Measurements from ENCODE around the gene GPR107.

The GPR107 gene

GRCh38 chr9:130058887-130059286, 5.2 kb downstream of the GPR107 start:
- no peak for DNase-seq

GRCh38 chr9:130060296-130060695, 6.6 kb downstream of the GPR107 start:
- no peak for DNase-seq

- no peak for DNase-seq
Observed at GRCh38 chr9:130062750-130063149, 9.0 kb downstream of the GPR107 start.

- DNase-seq = no peak
Observed at GRCh38 chr9:130064621-130065020, 10.9 kb downstream of the GPR107 start.

- no peak for DNase-seq
Observed at GRCh38 chr9:130069048-130069447, 15.3 kb downstream of the GPR107 start.

- DNase-seq = no peak
Observed at GRCh38 chr9:130072515-130073235, 19.0 kb downstream of the GPR107 start.

GRCh38 chr9:130073373-130073772, 19.7 kb downstream of the GPR107 start:
- no peak for DNase-seq

GRCh38 chr9:130078547-130078946, 24.8 kb downstream of the GPR107 start:
- no peak for DNase-seq

- no peak for DNase-seq
Observed at GRCh38 chr9:130084337-130084736, 30.6 kb downstream of the GPR107 start.

- DNase-seq = no peak
Observed at GRCh38 chr9:130088051-130088450, 34.3 kb downstream of the GPR107 start.

- DNase-seq = no peak
Observed at GRCh38 chr9:130089141-130089540, 35.4 kb downstream of the GPR107 start.

GRCh38 chr9:130090915-130091314, 37.2 kb downstream of the GPR107 start:
- no peak for DNase-seq

- no peak for DNase-seq
Observed at GRCh38 chr9:130092910-130093309, 39.2 kb downstream of the GPR107 start.

GRCh38 chr9:130095872-130096271, 42.2 kb downstream of the GPR107 start:
- DNase-seq = no peak

GRCh38 chr9:130100681-130101080, 47.0 kb downstream of the GPR107 start:
- no peak for DNase-seq

GRCh38 chr9:130101915-130102314, 48.2 kb downstream of the GPR107 start:
- no peak for DNase-seq

GRCh38 chr9:130104491-130105193, 50.9 kb downstream of the GPR107 start:
- no peak for DNase-seq

GRCh38 chr9:130106860-130107233, 53.1 kb downstream of the GPR107 start:
- DNase-seq = no peak

- peak; percentile 58 for DNase-seq
Observed at GRCh38 chr9:130107234-130107861, 53.6 kb downstream of the GPR107 start.

GRCh38 chr9:130107955-130108354, 54.2 kb downstream of the GPR107 start:
- DNase-seq = no peak

- no peak for DNase-seq
Observed at GRCh38 chr9:130110166-130110565, 56.5 kb downstream of the GPR107 start.

- DNase-seq = no peak
Observed at GRCh38 chr9:130110596-130111021, 56.9 kb downstream of the GPR107 start.

- DNase-seq = peak; percentile 43
Observed at GRCh38 chr9:130111786-130112537, 58.3 kb downstream of the GPR107 start.
